ES-I3 (cell line): ENCODE results near the gene ADAMTS18.

ENCODE experiments used
- H3K36me3 ChIP-seq: 2 replicates; pipeline ENCODE4 v1.6.1; 2013; ENCODE audit warnings: mild to moderate bottlenecking, low read length, control low read depth, moderate library complexity; ENCODE audit not compliant: insufficient read depth
- H3K4me1 ChIP-seq: 2 replicates; pipeline ENCODE4 v1.6.1; 2013; ENCODE audit warnings: mild to moderate bottlenecking, control low read depth, low read length; ENCODE audit not compliant: insufficient read depth
- H3K9ac ChIP-seq: 2 replicates; pipeline ENCODE4 v1.6.1; 2013; ENCODE audit warnings: low read depth, mild to moderate bottlenecking, low read length, moderate library complexity
- H3K9me3 ChIP-seq: 2 replicates; pipeline ENCODE4 v1.6.1; 2013; ENCODE audit warnings: mild to moderate bottlenecking, low read length, moderate library complexity; ENCODE audit not compliant: control insufficient read depth, insufficient read depth

The ADAMTS18 gene

GRCh38 chr16:77335652-77336234 lies 99.1 kb downstream of the ADAMTS18 start:
- H3K36me3 ChIP-seq = no peaks in the 10 kb centered on the region
- H3K4me1 ChIP-seq = peaks cover 11% of the 10 kb centered on the region; the same call in 1 of the 2 replicates
- no peak overlapping the region for H3K9ac ChIP-seq
- no peaks in the 10 kb centered on the region for H3K9me3 ChIP-seq

GRCh38 chr16:77332792-77333191 lies 102.0 kb downstream of the ADAMTS18 start:
- H3K9ac ChIP-seq = no peak overlapping the region
- no peaks in the 10 kb centered on the region for H3K9me3 ChIP-seq
- peaks cover 11% of the 10 kb centered on the region; the same call in 1 of the 2 replicates for H3K4me1 ChIP-seq
- H3K36me3 ChIP-seq = no peaks in the 10 kb centered on the region

- H3K9ac ChIP-seq = no peak overlapping the region
- H3K36me3 ChIP-seq = no peaks in the 10 kb centered on the region
- H3K4me1 ChIP-seq = peaks cover 11% of the 10 kb centered on the region; the same call in 1 of the 2 replicates
- no peaks in the 10 kb centered on the region for H3K9me3 ChIP-seq
Observed at GRCh38 chr16:77331802-77332586, 102.8 kb downstream of the ADAMTS18 start.

GRCh38 chr16:77331043-77331442 lies 103.8 kb downstream of the ADAMTS18 start:
- Histone ChIP-seq H3K9me3 (no peaks in the 10 kb centered on the region), H3K9ac (no peak overlapping the region), H3K4me1 (0 out of 2 replicates have a peak, but pooled peaks cover 3% of the 10 kb centered on the region), H3K36me3 (no peaks in the 10 kb centered on the region)

- Histone ChIP-seq H3K9ac (no peak overlapping the region), H3K4me1 (no peaks in the 10 kb centered on the region), H3K36me3 (no peaks in the 10 kb centered on the region), H3K9me3 (no peaks in the 10 kb centered on the region)
Observed at GRCh38 chr16:77330332-77331042, 104.3 kb downstream of the ADAMTS18 start.

GRCh38 chr16:77328768-77329167 lies 106.1 kb downstream of the ADAMTS18 start:
- Histone ChIP-seq H3K9ac (no peak overlapping the region), H3K4me1 (no peaks in the 10 kb centered on the region), H3K9me3 (no peaks in the 10 kb centered on the region), H3K36me3 (no peaks in the 10 kb centered on the region)

GRCh38 chr16:77328274-77328673 lies 106.6 kb downstream of the ADAMTS18 start:
- Histone ChIP-seq H3K36me3 (no peaks in the 10 kb centered on the region), H3K9ac (no peak overlapping the region), H3K4me1 (no peaks in the 10 kb centered on the region), H3K9me3 (no peaks in the 10 kb centered on the region)

GRCh38 chr16:77327717-77328116 lies 107.1 kb downstream of the ADAMTS18 start:
- Histone ChIP-seq H3K9me3 (no peaks in the 10 kb centered on the region), H3K36me3 (no peaks in the 10 kb centered on the region), H3K9ac (no peak overlapping the region), H3K4me1 (no peaks in the 10 kb centered on the region)

- Histone ChIP-seq H3K36me3 (no peaks in the 10 kb centered on the region), H3K9ac (no peak overlapping the region), H3K9me3 (no peaks in the 10 kb centered on the region), H3K4me1 (no peaks in the 10 kb centered on the region)
Observed at GRCh38 chr16:77324729-77325128, 110.1 kb downstream of the ADAMTS18 start.

- Histone ChIP-seq H3K9me3 (no peaks in the 10 kb centered on the region), H3K9ac (no peak overlapping the region), H3K36me3 (no peaks in the 10 kb centered on the region), H3K4me1 (no peaks in the 10 kb centered on the region)
Observed at GRCh38 chr16:77323695-77324094, 111.1 kb downstream of the ADAMTS18 start.

GRCh38 chr16:77322757-77323156 lies 112.1 kb downstream of the ADAMTS18 start:
- Histone ChIP-seq H3K9ac (no peak overlapping the region), H3K9me3 (no peaks in the 10 kb centered on the region), H3K4me1 (no peaks in the 10 kb centered on the region), H3K36me3 (no peaks in the 10 kb centered on the region)

GRCh38 chr16:77317059-77317458 lies 117.8 kb downstream of the ADAMTS18 start:
- H3K9me3 ChIP-seq = no peaks in the 10 kb centered on the region
- no peak overlapping the region for H3K9ac ChIP-seq
- H3K4me1 ChIP-seq = no peaks in the 10 kb centered on the region
- H3K36me3 ChIP-seq = no peaks in the 10 kb centered on the region

GRCh38 chr16:77310877-77311276 lies 124.0 kb downstream of the ADAMTS18 start:
- no peaks in the 10 kb centered on the region; the same call in 1 of the 2 replicates for H3K36me3 ChIP-seq
- no peaks in the 10 kb centered on the region for H3K9me3 ChIP-seq
- no peaks in the 10 kb centered on the region for H3K4me1 ChIP-seq
- no peak overlapping the region for H3K9ac ChIP-seq

- no peaks in the 10 kb centered on the region for H3K4me1 ChIP-seq
- H3K9ac ChIP-seq = no peak overlapping the region
- no peaks in the 10 kb centered on the region; the same call in 1 of the 2 replicates for H3K36me3 ChIP-seq
- H3K9me3 ChIP-seq = no peaks in the 10 kb centered on the region
Observed at GRCh38 chr16:77308163-77308561, 126.7 kb downstream of the ADAMTS18 start.
